Adrenal gland (tissue), 12 donors: Measurements from ENCODE around the gene PPL. TPM values are rescaled to one million over a fixed set of nuclear protein-coding genes. Genes with fewer than 3 reads are reported as not detected.

Source experiments
- DNase-seq, 7 donors: peaks; one replicate each; pipeline ENCODE4 v3.0.0-alpha.2; 2019 to 2020
- H3K27ac ChIP-seq, 5 donors: fragments of 200-600 bp; sonication (generic) in 4 of 5; 1 replicate in 3 of 5; 2 replicates in 2 of 5; pipeline versions ENCODE4 v1.5.1 to v1.8.0; 2016 to 2020; ENCODE audit warnings: mild to moderate bottlenecking in 1 of 5
- H3K27me3 ChIP-seq: fragments of 200-600 bp; 2 replicates; pipeline ENCODE4 v1.8.0; 2021
- H3K36me3 ChIP-seq, 2 donors: fragments of 200-600 bp; replicated peaks in 1 of 2; 1 replicate in 1 of 2; 2 replicates in 1 of 2; pipeline versions ENCODE4 v1.5.1 to v1.8.0; 2018 to 2022
- H3K4me1 ChIP-seq, 2 donors: fragments of 200-600 bp; replicated peaks in 1 of 2; 1 replicate in 1 of 2; 2 replicates in 1 of 2; pipeline versions ENCODE4 v1.5.1 to v1.8.0; 2018 to 2021
- H3K4me3 ChIP-seq, 4 donors: fragments of 200-600 bp; sonication (generic) in 3 of 4; one replicate each; pipeline ENCODE4 v1.5.1; 2016 to 2018
- H3K9me3 ChIP-seq, 3 donors: fragments of 200-600 bp; sonication (generic) in 1 of 3; replicated peaks in 1 of 3; 1 replicate in 2 of 3; 2 replicates in 1 of 3; pipeline versions ENCODE4 v1.5.1 to v1.8.0; 2016 to 2021
- POLR2A ChIP-seq, 2 donors: fragments of 450-650 bp; IDR thresholded peaks; one replicate each; pipeline ENCODE4 v1.6.1; 2017; ENCODE audit warnings: antibody characterized with exemption in 2 of 2, mild to moderate bottlenecking in 2 of 2, moderate library complexity in 1 of 2
- WGBS, 4 donors: extraction: QIAGEN DNeasy Blood & Tissue Kit in 2 of 4; methylation state at CpG; one replicate each; pipeline versions ENCODE4 v1.1.5 to v1.1.7; 2013 to 2017; 5-methylcytosine and 5-hydroxymethylcytosine counted together
- intact Hi-C, 2 donors: fragments of 100-400 bp; cut with DNase I; formaldehyde crosslinking; loops; one replicate each; pipeline versions ENCODE4 v1.14.1 to v1.15.0; 2022 to 2023
- polyA plus RNA-seq, 3 donors: library from polyadenylated mRNA; stranded (reverse); fragments of 200-250 nt in 2 of 3; fragments of 350-450 nt in 1 of 3; fragmentation: Illumina TruSeq in 1 of 3; extraction: RNeasy Lipid Tissue Mini Kit (QIAGEN cat#74804) in 1 of 3; gene quantifications; one replicate each; pipeline ENCODE4 v1.2.3, GENCODE V29; 2013 to 2014
- total RNA-seq, 9 donors: library from RNA; depleted of rRNA in 4 of 9; stranded (reverse); fragments of >200 nt in 4 of 9; fragments of 120-200 nt in 1 of 9; fragmentation: NEBNext Ultra II Directional in 1 of 9; extraction: Animal tissue kit (Norgen Biotek cat#: 25700) in 1 of 9; gene quantifications; one replicate each; pipeline versions ENCODE4 v1.1.0 to v1.2.4, GENCODE V29; 2013 to 2023
- TF ChIP-seq, protein P1 (sequence below), 6 experiments: fragments of 450-650 bp in 4 of 6; fragments of 200-600 bp in 2 of 6; sonication (generic) in 1 of 6; IDR thresholded peaks; 1 replicate in 5 of 6; 2 replicates in 1 of 6; pipeline versions ENCODE4 v1.5.1 to v1.8.0; 2016 to 2021; ENCODE audit warnings: antibody characterized with exemption in 6 of 6, mild to moderate bottlenecking in 2 of 6, moderate library complexity in 1 of 6
- donor health status: healthy with polysubstance abuse.
- donor health status: Bipolar disorder and iron deficiency.
- donor health status: DM: yes; HTN: yes; CAD: no.
- donor health status: DM: no; HTN: no; CAD: no.
- donor health status: DM: no; HTN: no; CAD: no.
- donor health status: DM: yes; HTN: yes; CAD: no.

The PPL gene
- total and polyA plus RNA-seq, 12 donors: 0.38 to 20.9 (median 14.7) TPM

DNA sequence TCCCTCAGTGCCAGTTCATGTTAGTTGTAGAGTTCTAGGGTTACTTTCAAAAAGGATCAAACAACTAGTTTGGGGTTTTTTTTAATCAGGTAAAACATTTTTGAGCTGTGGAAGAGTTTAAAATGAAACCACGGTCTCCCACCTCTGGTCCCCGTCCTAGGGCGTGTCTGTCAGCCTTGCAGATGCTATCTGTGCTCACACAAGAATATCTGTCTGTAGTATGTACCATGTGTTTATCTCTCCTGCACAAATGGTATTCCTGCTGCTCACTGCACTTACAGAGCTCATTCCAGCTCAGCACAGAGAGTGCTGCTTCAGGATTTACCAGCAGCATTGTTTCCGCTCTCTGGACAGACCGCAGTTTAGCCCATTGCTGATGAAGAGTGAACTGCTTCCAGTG, 50.8 kb downstream of the PPL start:
- 94 to 98% (median 96%) methylated on average over 5 of the region's 5 CpGs for WGBS, 4 donors
- Histone ChIP-seq H3K27me3 (no peaks in the 10 kb centered on the region), H3K27ac (no peak overlapping the region), H3K4me3 (no peak overlapping the region), H3K4me1 (peaks cover 0 to 12% of the 10 kb centered on the region in 2 donors), H3K36me3 (peaks cover 0 to 60% of the 10 kb centered on the region in 2 donors), H3K9me3 (no peaks in the 10 kb centered on the region)
- intact Hi-C loops: no loop called here
- TF ChIP-seq, protein P1, sequence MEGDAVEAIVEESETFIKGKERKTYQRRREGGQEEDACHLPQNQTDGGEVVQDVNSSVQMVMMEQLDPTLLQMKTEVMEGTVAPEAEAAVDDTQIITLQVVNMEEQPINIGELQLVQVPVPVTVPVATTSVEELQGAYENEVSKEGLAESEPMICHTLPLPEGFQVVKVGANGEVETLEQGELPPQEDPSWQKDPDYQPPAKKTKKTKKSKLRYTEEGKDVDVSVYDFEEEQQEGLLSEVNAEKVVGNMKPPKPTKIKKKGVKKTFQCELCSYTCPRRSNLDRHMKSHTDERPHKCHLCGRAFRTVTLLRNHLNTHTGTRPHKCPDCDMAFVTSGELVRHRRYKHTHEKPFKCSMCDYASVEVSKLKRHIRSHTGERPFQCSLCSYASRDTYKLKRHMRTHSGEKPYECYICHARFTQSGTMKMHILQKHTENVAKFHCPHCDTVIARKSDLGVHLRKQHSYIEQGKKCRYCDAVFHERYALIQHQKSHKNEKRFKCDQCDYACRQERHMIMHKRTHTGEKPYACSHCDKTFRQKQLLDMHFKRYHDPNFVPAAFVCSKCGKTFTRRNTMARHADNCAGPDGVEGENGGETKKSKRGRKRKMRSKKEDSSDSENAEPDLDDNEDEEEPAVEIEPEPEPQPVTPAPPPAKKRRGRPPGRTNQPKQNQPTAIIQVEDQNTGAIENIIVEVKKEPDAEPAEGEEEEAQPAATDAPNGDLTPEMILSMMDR (IDR thresholded peaks at IDR 0.05): no peak
- DNase-seq: no peak

DNA sequence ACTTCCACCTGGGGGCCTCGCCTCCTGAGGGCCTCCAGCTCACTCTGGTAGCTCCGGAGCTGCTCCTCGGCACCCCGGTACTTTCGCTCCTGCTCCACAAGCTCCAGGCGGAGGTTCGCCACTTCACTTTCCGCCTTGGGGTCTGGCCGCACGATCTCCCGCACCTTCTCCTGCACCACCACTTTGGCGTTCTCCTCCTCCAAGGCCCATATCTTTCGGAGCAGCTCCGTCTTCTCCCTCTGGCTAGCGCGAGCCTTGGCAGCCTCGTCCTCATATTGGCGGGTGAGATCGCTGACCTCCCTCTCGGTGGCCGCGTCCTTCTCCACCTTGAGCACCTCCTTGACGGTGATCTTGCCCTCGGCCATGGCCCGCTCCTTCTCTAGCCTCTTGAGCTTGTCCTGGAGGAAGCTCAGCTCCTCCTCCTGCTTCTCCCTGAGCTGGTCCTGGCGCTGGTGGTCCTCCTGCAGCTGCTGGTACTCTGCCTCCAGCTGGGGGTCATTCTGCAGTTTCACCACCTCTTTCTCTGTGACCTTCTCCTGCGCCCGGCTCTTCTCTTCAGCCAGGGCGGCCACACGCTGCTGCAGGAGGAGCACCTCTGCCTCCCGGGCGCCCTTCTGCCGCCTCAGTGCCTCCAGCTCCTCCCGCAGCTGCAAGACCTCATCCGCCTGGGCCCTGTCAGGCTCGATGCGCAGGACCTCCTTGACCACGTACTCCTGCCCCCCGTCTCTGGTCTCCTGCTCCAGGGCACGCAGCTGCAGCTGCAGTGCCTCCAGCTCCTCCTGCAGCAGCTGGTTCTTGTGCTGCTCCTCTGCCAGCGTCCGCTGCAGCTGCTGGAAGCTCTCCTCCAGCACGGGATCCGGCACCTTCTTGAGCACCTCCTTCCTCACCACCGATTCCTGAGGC, 51.7 kb downstream of the PPL start:
- Histone ChIP-seq H3K27ac (no peak overlapping the region), H3K27me3 (no peaks in the 10 kb centered on the region), H3K36me3 (peaks cover 0 to 69% of the 10 kb centered on the region in 2 donors), H3K4me3 (no peak overlapping the region), H3K9me3 (no peaks in the 10 kb centered on the region), H3K4me1 (peaks cover 0 to 12% of the 10 kb centered on the region in 2 donors)
- no peak for DNase-seq
- intact Hi-C loops: no loop called here
- WGBS, 4 donors: 94 to 96% (median 96%) methylated on average over 45 of the region's 45 CpGs
- no peak for TF ChIP-seq POLR2A (IDR thresholded peaks at IDR 0.05)
- TF ChIP-seq, protein P1 (IDR thresholded peaks at IDR 0.05): no peak

DNA sequence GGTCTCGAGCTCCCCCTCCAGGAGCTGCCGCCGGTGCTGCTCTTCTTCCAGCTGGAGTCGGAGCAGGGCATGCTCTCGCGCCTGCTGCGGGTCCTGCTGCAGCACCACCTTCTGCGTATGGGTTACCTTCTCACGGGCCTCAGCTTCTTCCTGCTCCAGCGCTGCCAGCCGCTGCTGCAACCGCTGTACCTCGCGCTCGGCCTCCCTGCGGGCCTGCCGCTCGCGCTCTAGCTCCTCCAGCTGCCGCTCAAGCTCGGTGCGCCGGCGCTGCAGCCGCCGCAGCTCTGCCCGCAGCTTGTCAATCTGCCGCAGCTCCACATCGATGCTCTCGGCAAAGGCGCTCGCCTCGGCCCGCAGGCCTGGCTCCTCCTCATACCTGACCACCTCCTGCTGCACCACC, 52.7 kb downstream of the PPL start:
- intact Hi-C loops: no loop called here
- WGBS, 4 donors: 93 to 98% (median 95%) methylated on average over 24 to 34 of the region's 34 CpGs
- H3K27ac ChIP-seq: no peak overlapping the region

DNA sequence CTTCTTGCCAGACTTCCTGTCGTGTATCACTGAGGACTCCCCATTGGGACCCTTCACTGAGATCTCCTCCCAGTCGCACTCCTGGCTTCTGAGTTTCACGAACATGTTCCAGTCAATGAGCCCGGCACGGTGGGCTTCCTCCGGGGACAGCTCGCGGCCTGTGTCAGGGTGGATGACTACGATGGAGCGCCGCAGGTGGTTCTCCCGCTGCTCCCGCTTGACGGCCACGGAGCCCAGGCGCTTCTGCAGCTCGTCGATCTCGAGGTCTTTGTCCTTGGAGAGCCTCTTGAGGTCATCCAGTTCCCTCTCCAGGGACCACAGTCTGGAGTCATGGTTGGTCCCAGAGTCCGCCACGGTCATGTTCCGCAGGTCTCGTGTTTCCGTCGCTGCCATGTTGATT, 53.4 kb downstream of the PPL start:
- H3K27me3 ChIP-seq: no peaks in the 10 kb centered on the region
- 94 to 100% (median 95%) methylated on average over 12 to 25 of the region's 25 CpGs for WGBS, 4 donors
- intact Hi-C loops: no loop called here
- TF ChIP-seq, protein P1 (IDR thresholded peaks at IDR 0.05): no peak
- TF ChIP-seq POLR2A (IDR thresholded peaks at IDR 0.05): no peak
- no peak overlapping the region for H3K4me3 ChIP-seq
- peaks cover 0 to 12% of the 10 kb centered on the region in 2 donors for H3K4me1 ChIP-seq
- no peaks in the 10 kb centered on the region for H3K9me3 ChIP-seq
- no peak overlapping the region for H3K27ac ChIP-seq
- no peak for DNase-seq
- H3K36me3 ChIP-seq: peaks cover 0 to 85% of the 10 kb centered on the region in 2 donors

More for the DNA sequence above, 52.7 kb downstream of the PPL start:
- Histone ChIP-seq H3K9me3 (no peaks in the 10 kb centered on the region), H3K4me3 (no peak overlapping the region), H3K36me3 (peaks cover 0 to 78% of the 10 kb centered on the region in 2 donors), H3K27me3 (no peaks in the 10 kb centered on the region), H3K4me1 (peaks cover 0 to 12% of the 10 kb centered on the region in 2 donors)
- no peak for DNase-seq
- TF ChIP-seq, protein P1 (IDR thresholded peaks at IDR 0.05): no peak
- TF ChIP-seq POLR2A (IDR thresholded peaks at IDR 0.05): no peak
